DOHH2 (cell line): Measurements from ENCODE around the gene USO1.
"Not testable (repeated sequence)": the region's sequence is repeated elsewhere in the genome, so short reads cannot be mapped to it uniquely, and the experiment has no call there.

Source experiments
- H3F3A ChIP-seq: fragments of 200-600 bp; sonication (generic), shearing (Covaris generic); 2 replicates; pipeline ENCODE4 v1.6.0; 2016; ENCODE audit warnings: antibody characterized with exemption, mild to moderate bottlenecking; ENCODE audit not compliant: control insufficient read depth, insufficient read depth
- H3K27ac ChIP-seq: fragments of 200-600 bp; sonication (generic); 2 replicates; pipeline ENCODE4 v1.5.1; 2014; ENCODE audit warnings: low read depth, mild to moderate bottlenecking, low read length, moderate library complexity
- H3K27me3 ChIP-seq: fragments of 200-600 bp; sonication (generic); 2 replicates; pipeline ENCODE4 v1.6.1; 2014; ENCODE audit warnings: mild to moderate bottlenecking, low read length, mixed read lengths; ENCODE audit not compliant: control insufficient read depth
- H3K36me3 ChIP-seq: fragments of 200-600 bp; sonication (generic); 2 replicates; pipeline ENCODE4 v1.6.1; 2014; ENCODE audit warnings: mild to moderate bottlenecking, low read length, moderate library complexity, mixed read lengths; ENCODE audit not compliant: control insufficient read depth
- H3K4me1 ChIP-seq: fragments of 200-600 bp; sonication (generic); 2 replicates; pipeline ENCODE4 v1.6.1; 2014; ENCODE audit warnings: mild to moderate bottlenecking, low read length, mixed read lengths; ENCODE audit not compliant: control insufficient read depth
- H3K4me2 ChIP-seq: fragments of 200-600 bp; sonication (generic); 2 replicates; pipeline ENCODE4 v1.6.0; 2014; ENCODE audit warnings: mild to moderate bottlenecking, low read length, moderate library complexity
- H3K4me3 ChIP-seq: fragments of 200-600 bp; sonication (generic); 2 replicates; pipeline ENCODE4 v1.5.1; 2014; ENCODE audit warnings: mild to moderate bottlenecking, low read length, mixed read lengths
- H3K79me2 ChIP-seq: fragments of 200-600 bp; sonication (generic); 2 replicates; pipeline ENCODE4 v1.6.1; 2014; ENCODE audit warnings: mild to moderate bottlenecking, low read length, mixed read lengths; ENCODE audit not compliant: control insufficient read depth
- H3K9me2 ChIP-seq: fragments of 200-600 bp; sonication (generic); replicated peaks from 2 replicates; pipeline ENCODE4 v1.6.1; 2014; ENCODE audit warnings: mild to moderate bottlenecking, low read length, mixed read lengths; ENCODE audit not compliant: control insufficient read depth
- H3K9me3 ChIP-seq: fragments of 200-600 bp; sonication (generic); 2 replicates; pipeline ENCODE4 v1.6.1; 2014; ENCODE audit warnings: antibody characterized with exemption, low read length, mixed read lengths; ENCODE audit not compliant: control insufficient read depth, insufficient read depth
- H4K20me1 ChIP-seq: fragments of 200-600 bp; sonication (generic); 2 replicates; pipeline ENCODE4 v1.6.0; 2014; ENCODE audit warnings: low read depth, mild to moderate bottlenecking, antibody characterized with exemption, low read length, moderate library complexity; ENCODE audit not compliant: control insufficient read depth, insufficient read depth
- CTCF ChIP-seq: fragments of 200-600 bp; sonication (generic); IDR thresholded peaks from one replicate; pipeline ENCODE4 v1.5.1; 2014; ENCODE audit warnings: antibody characterized with exemption, mild to moderate bottlenecking, low read depth, low read length; ENCODE audit not compliant: poor library complexity, severe bottlenecking
- EZH2phosphoT487 ChIP-seq: fragments of 200-600 bp; sonication (generic); IDR thresholded peaks from 2 replicates; pipeline ENCODE4 v1.6.1; 2017; ENCODE audit warnings: borderline replicate concordance, mild to moderate bottlenecking, antibody characterized with exemption, low read length, moderate library complexity, mixed read lengths

The USO1 gene

DNA sequence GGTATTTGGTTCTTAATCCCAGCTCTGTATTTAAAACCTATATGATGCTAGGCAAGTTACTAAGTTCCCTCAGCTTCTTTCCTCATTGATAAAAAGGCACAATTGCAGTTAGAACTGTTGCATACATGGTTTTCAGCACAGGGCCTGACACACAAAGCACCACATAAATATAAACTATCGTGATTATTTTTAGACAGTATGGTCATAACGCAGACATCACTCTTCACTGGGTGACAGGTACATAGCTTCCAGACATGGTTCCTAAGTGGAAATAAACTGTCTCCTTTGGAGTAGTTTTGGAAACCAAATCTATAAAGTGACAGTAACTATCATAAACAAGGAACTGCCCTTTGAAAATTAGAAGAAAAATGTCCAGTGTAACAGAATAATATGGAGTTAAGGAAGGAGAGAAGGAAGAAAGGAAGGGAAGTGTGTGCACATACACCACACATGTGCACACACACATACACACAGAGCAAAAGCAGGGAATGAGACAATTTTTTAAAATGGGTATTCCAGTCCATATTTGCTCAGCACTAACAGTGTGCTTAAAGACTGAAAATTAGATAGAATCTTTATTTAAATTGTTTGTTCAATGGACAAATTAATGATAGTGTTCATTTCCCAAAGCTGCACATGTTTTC is 38.7 kb upstream of the USO1 start:
- Histone ChIP-seq H3F3A (no peaks in the 10 kb centered on the region), H3K36me3 (no peaks in the 10 kb centered on the region), H3K4me3 (no peak overlapping the region), H3K4me2 (no peak overlapping the region), H3K27ac (no peak overlapping the region), H3K27me3 (no peaks in the 10 kb centered on the region), H3K4me1 (no peaks in the 10 kb centered on the region), H3K9me3 (no peaks in the 10 kb centered on the region), H3K9me2 (no peaks in the 10 kb centered on the region), H4K20me1 (no peaks in the 10 kb centered on the region), H3K79me2 (no peaks in the 10 kb centered on the region)
- no peak for TF ChIP-seq EZH2phosphoT487

GRCh38 chr4:75686346-75686745 is 38.0 kb upstream of the USO1 start:
- no peaks in the 10 kb centered on the region for H3K79me2 ChIP-seq

DNA sequence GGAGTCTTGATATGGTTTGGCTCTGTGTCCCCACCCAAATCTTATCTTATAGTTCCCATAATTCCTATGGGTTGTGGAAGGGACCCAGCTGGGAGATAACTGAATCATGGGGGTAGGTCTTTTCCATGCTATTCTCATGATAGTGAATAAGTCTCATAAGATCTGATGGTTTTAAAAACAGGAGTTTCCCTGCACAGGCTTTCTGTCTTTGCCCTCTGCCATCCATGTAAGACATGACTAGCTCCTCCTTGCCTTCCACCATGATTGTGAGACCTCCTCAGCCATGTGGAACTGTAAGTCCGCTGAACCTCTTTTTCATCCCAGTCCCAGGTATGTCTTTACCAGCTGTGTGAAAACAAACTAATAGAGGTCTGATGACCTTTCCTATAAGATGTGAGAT is 37.3 kb upstream of the USO1 start:
- H3F3A ChIP-seq, H3K79me2 ChIP-seq, H3K4me3 ChIP-seq, H3K36me3 ChIP-seq, H4K20me1 ChIP-seq, H3K9me3 ChIP-seq, H3K9me2 ChIP-seq, H3K4me2 ChIP-seq, H3K27me3 ChIP-seq, H3K4me1 ChIP-seq, H3K27ac ChIP-seq: not testable (repeated sequence)

More at GRCh38 chr4:75686346-75686745, 38.0 kb upstream of the USO1 start:
- no peak overlapping the region for H3K4me2 ChIP-seq
- H3K27me3 ChIP-seq, result no peaks in the 10 kb centered on the region
- H3F3A ChIP-seq, result no peaks in the 10 kb centered on the region
- H4K20me1 ChIP-seq, result no peaks in the 10 kb centered on the region
- no peak overlapping the region for H3K4me3 ChIP-seq
- H3K36me3 ChIP-seq, result no peaks in the 10 kb centered on the region
- no peak for TF ChIP-seq CTCF
- H3K9me2 ChIP-seq, result no peaks in the 10 kb centered on the region
- H3K4me1 ChIP-seq, result no peaks in the 10 kb centered on the region
- no peak overlapping the region for H3K27ac ChIP-seq
- H3K9me3 ChIP-seq, result no peaks in the 10 kb centered on the region

GRCh38 chr4:75692066-75692465 is 32.3 kb upstream of the USO1 start:
- not testable (repeated sequence) for H3K27me3 ChIP-seq, H3K27ac ChIP-seq, H3K79me2 ChIP-seq, H3K4me2 ChIP-seq, H3K36me3 ChIP-seq, H4K20me1 ChIP-seq, H3F3A ChIP-seq, H3K9me2 ChIP-seq, H3K9me3 ChIP-seq, H3K4me3 ChIP-seq, H3K4me1 ChIP-seq

- no peak for TF ChIP-seq CTCF
- TF ChIP-seq EZH2phosphoT487, result no peak
- Histone ChIP-seq H3K4me2 (no peak overlapping the region), H4K20me1 (no peaks in the 10 kb centered on the region), H3K9me2 (no peaks in the 10 kb centered on the region), H3K4me1 (peaks cover 20% of the 10 kb centered on the region), H3K27ac (no peak overlapping the region), H3K27me3 (no peaks in the 10 kb centered on the region), H3K36me3 (no peaks in the 10 kb centered on the region), H3F3A (peaks cover 9% of the 10 kb centered on the region; the same call in 1 of the 2 replicates), H3K9me3 (no peaks in the 10 kb centered on the region), H3K4me3 (no peak overlapping the region), H3K79me2 (no peaks in the 10 kb centered on the region)
These were observed 28.3 kb upstream of the USO1 start for GRCh38 chr4:75696071-75696470.
